ENCODE data around the gene CMIP.

GRCh38 chr16:81484908-81485624 is 40.5 kb downstream of the CMIP start:
- TF ChIP-seq CTCF (IDR thresholded peaks at IDR 0.05; ENCODE audit: insufficient read depth, low read length, poor library complexity, severe bottlenecking) (no peak), EZH2phosphoT487 (conservative IDR thresholded peaks at IDR 0.05; ENCODE audit: low read length) (no peak)
